GM12875 (cell line): ENCODE measurements around the gene CMYA5.

Experiments used
- H3K4me3 ChIP-seq: one replicate; pipeline ENCODE4 v1.5.1; 2011; ENCODE audit warnings: low read depth, low read length, control low read depth
- TF ChIP-seq, protein P1 (sequence below): IDR thresholded peaks from 2 replicates; pipeline ENCODE4 v1.5.1; 2011; ENCODE audit warnings: low read depth, mild to moderate bottlenecking, control low read depth, inconsistent platforms, low read length, moderate library complexity, borderline replicate concordance; ENCODE audit not compliant: insufficient read depth

CMYA5 gene

DNA sequence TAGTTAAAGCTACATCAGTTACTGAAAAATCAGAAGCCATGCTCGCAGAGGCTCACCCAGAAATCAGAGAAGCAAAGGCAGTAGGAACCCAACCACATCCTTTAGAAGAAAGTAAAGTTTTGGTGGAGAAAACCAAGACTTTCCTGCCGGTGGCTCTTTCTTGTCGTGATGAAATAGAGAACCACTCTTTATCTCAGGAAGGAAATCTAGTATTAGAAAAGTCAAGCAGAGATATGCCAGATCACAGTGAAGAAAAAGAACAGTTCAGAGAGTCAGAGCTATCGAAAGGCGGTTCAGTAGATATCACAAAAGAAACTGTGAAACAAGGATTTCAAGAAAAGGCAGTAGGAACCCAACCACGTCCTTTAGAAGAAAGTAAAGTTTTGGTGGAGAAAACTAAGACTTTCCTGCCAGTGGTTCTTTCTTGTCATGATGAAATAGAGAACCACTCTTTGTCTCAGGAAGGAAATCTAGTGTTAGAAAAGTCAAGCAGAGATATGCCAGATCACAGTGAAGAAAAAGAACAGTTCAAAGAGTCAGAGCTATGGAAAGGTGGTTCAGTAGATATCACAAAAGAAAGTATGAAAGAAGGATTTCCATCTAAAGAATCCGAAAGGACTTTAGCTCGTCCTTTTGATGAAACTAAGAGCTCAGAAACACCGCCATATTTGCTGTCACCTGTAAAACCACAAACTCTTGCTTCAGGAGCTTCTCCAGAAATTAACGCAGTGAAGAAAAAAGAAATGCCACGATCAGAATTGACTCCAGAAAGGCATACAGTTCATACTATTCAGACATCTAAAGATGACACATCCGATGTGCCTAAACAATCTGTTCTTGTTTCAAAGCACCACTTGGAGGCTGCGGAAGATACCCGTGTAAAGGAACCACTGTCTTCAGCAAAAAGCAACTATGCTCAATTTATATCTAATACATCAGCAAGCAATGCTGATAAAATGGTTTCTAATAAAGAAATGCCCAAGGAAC, 47.2 kb downstream of the CMYA5 start:
- TF ChIP-seq, protein P1, sequence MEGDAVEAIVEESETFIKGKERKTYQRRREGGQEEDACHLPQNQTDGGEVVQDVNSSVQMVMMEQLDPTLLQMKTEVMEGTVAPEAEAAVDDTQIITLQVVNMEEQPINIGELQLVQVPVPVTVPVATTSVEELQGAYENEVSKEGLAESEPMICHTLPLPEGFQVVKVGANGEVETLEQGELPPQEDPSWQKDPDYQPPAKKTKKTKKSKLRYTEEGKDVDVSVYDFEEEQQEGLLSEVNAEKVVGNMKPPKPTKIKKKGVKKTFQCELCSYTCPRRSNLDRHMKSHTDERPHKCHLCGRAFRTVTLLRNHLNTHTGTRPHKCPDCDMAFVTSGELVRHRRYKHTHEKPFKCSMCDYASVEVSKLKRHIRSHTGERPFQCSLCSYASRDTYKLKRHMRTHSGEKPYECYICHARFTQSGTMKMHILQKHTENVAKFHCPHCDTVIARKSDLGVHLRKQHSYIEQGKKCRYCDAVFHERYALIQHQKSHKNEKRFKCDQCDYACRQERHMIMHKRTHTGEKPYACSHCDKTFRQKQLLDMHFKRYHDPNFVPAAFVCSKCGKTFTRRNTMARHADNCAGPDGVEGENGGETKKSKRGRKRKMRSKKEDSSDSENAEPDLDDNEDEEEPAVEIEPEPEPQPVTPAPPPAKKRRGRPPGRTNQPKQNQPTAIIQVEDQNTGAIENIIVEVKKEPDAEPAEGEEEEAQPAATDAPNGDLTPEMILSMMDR = no peak
- H3K4me3 ChIP-seq = no peak overlapping the region

DNA sequence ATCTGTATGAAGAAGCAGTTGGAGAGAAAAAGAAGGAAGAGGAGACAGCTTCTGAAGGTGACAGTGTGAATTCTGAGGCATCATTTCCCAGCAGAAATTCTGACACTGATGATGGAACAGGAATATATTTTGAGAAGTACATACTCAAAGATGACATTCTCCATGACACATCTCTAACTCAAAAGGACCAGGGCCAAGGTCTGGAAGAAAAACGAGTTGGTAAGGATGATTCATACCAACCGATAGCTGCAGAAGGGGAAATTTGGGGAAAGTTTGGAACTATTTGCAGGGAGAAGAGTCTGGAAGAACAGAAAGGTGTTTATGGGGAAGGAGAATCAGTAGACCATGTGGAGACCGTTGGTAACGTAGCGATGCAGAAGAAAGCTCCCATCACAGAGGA, 48.7 kb downstream of the CMYA5 start:
- TF ChIP-seq, protein P1 = no peak

DNA sequence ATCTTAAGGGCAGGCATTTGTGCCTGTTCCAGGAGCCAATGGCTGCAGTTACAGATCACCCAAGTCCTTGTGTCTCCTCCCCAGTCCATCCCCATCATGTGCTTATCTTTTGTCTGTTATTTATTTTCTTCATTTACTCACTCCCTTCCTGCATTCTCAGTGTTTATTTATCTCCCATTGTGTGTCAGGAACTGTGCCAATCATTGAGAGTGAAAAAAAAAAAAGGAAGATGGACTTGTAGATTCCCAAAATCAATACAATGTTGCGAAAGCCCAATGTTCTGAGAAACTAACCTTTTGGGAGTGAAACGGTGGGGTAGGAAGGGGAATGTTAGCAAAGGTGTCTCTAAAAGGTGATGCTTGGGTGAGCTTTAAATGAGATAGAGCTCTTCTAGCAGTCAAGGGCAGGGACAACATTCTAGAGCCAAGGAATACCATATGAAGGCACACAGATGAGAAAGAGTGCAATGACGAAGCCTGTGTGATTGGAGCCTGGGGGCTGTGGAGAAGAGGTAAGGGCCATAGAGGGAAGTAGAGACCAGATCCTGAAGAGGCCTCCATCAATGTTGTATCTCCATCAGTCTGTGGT, 53.0 kb downstream of the CMYA5 start:
- TF ChIP-seq, protein P1 = no peak
- H3K4me3 ChIP-seq = no peak overlapping the region

More for the DNA sequence above, 48.7 kb downstream of the CMYA5 start:
- H3K4me3 ChIP-seq = no peak overlapping the region

DNA sequence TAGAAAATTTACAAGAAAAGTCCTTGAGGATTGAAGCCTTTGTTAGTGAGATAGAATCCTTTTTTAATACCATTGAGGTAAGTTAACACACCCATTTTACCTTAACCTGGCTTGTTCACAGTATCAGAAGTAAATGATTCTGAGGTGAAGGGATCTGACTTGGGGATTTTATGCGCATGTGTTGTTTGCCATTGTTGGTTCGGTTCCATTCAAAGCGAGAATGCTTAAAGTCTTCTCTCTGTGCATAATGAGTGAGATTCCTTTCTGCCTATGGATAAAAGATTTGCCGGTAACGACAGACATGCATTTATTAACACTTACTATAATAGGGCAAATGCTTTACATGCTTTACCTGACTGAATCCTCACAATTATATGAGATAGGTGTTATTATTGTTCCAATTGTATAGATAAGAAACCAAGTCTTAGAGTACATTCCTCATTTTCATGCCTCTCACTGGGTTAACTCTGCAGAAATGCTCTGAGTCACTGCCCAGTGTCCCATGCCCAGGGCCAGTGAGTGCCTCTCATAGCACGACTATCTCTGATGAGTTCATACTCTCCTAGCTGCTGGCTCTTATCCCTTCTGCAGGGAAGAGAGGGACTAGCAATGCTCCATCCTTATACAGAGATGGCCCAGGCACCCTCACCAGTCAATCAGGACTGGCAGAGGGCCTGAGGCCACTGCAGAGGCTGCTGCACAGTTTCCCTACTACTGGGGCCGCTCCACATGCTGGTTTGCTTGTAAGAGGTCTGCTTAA, 54.4 kb downstream of the CMYA5 start:
- H3K4me3 ChIP-seq = no peak overlapping the region

DNA sequence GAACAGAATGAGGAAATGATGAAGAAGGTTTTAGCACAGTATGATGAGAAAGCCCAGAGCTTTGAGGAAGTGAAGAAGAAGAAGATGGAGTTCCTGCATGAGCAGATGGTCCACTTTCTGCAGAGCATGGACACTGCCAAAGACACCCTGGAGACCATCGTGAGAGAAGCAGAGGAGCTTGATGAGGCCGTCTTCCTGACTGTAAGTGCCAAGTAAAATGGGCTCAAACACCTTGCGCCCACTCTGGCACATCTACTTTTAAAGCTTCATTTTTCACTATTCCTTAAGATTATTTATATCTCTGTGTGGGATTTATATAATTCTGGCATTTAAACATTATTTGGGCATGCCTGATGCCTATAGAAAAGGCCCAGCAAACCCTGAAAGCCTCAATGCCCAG, 55.6 kb downstream of the CMYA5 start:
- no peak overlapping the region for H3K4me3 ChIP-seq
- TF ChIP-seq, protein P1 = no peak

More for the DNA sequence above, 54.4 kb downstream of the CMYA5 start:
- TF ChIP-seq, protein P1 = no peak

DNA sequence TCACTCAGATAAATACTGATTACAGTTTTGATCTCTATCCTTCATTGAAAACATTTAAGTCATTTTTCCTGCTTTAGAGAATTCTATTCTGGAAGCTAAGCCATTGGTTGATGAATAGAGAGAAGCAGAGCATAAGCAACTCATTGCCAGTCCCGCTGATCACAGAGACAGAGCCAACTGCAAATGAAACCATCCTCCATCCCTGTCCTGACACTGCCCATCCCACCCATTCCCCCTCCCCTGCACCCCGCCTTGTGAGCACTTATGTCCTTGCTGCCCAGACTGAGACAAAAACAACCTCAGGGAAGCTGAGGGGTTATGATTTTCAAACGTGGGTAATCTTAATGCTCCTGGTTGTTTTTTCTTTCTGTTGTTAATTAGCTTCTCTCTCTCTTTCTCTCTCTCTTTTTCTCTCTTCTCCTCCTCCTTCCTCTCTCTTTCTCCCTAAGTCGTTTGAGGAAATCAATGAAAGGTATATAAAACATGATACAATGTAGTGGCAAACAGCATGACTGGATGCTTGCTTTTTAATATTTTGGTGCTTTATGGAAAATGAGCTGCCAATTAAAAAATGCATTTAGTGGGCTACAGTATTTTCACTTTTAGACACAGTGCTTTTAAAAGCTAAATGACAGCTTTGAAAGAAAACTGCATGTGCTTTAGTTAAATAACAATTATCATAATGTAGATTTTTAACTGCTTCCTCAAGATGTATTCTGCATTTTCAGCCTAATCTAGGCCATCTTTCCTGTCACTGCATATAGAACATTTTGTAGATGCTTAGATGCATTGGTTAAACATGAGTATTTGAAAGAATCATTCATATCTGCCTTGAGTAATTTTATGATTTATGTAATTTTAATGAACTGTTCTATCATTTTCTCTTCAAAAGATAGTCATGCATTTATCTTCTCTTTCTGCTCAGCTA, 57.3 kb downstream of the CMYA5 start:
- TF ChIP-seq, protein P1 = no peak
- no peak overlapping the region for H3K4me3 ChIP-seq
